ENCODE data around the gene PHF23.

The PHF23 gene

GRCh38 chr17:7240375-7240774 is 1.1 kb upstream of the PHF23 start:
- Histone ChIP-seq H3K4me2 (ENCODE audit: low read length) (peak overlapping the region; percentile 67), H3K4me3 (ENCODE audit: low read depth, low read length) (peak overlapping the region; percentile 49), H2AFZ (no peak overlapping the region), H3K27ac (no peak overlapping the region), H3K4me1 (peaks cover 17% of the 10 kb centered on the region), H3K9me3 (ENCODE audit: control insufficient read depth, low read length) (no peaks in the 10 kb centered on the region), H3K36me3 (ENCODE audit: control insufficient read depth, insufficient read depth, low read length) (no peaks in the 10 kb centered on the region), H3K27me3 (ENCODE audit: control insufficient read depth, insufficient read depth, low read length) (no peaks in the 10 kb centered on the region), H3K9ac (no peak overlapping the region), H3K79me2 (peaks cover 3% of the 10 kb centered on the region)
- TF ChIP-seq CTCF (IDR thresholded peaks at IDR 0.05): no peak

GRCh38 chr17:7238420-7239090 is 702 bp downstream of the PHF23 start:
- peak overlapping the region; percentile 93 for H3K4me3 ChIP-seq (ENCODE audit: low read depth, low read length)
- TF ChIP-seq CTCF (IDR thresholded peaks at IDR 0.05): no peak
- H3K9ac ChIP-seq: peak overlapping the region; percentile 70
- H3K27me3 ChIP-seq (ENCODE audit: control insufficient read depth, insufficient read depth, low read length): no peaks in the 10 kb centered on the region
- peak overlapping the region; percentile 63 for H2AFZ ChIP-seq
- H3K79me2 ChIP-seq: peaks cover 8% of the 10 kb centered on the region
- peak overlapping the region; percentile 73 for H3K4me2 ChIP-seq (ENCODE audit: low read length)
- no peaks in the 10 kb centered on the region for H3K36me3 ChIP-seq (ENCODE audit: control insufficient read depth, insufficient read depth, low read length)
- H3K9me3 ChIP-seq (ENCODE audit: control insufficient read depth, low read length): no peaks in the 10 kb centered on the region
- H3K27ac ChIP-seq: peak overlapping the region; percentile 83
- peaks cover 17% of the 10 kb centered on the region for H3K4me1 ChIP-seq

GRCh38 chr17:7237761-7238419 is 1.4 kb downstream of the PHF23 start:
- TF ChIP-seq CTCF (IDR thresholded peaks at IDR 0.05): no peak
- Histone ChIP-seq H3K36me3 (ENCODE audit: control insufficient read depth, insufficient read depth, low read length) (no peaks in the 10 kb centered on the region), H3K9me3 (ENCODE audit: control insufficient read depth, low read length) (no peaks in the 10 kb centered on the region), H3K27me3 (ENCODE audit: control insufficient read depth, insufficient read depth, low read length) (no peaks in the 10 kb centered on the region), H3K9ac (peak overlapping the region; percentile 78), H3K4me1 (peaks cover 18% of the 10 kb centered on the region), H3K4me3 (ENCODE audit: low read depth, low read length) (peak overlapping the region; percentile 93), H3K27ac (peak overlapping the region; percentile 77), H3K4me2 (ENCODE audit: low read length) (peak overlapping the region; percentile 67), H3K79me2 (peaks cover 14% of the 10 kb centered on the region), H2AFZ (peak overlapping the region; percentile 68)

GRCh38 chr17:7237266-7237760 is 1.9 kb downstream of the PHF23 start:
- no peaks in the 10 kb centered on the region for H3K27me3 ChIP-seq (ENCODE audit: control insufficient read depth, insufficient read depth, low read length)
- no peak overlapping the region for H3K9ac ChIP-seq
- H3K36me3 ChIP-seq (ENCODE audit: control insufficient read depth, insufficient read depth, low read length): no peaks in the 10 kb centered on the region
- H2AFZ ChIP-seq: no peak overlapping the region
- H3K4me2 ChIP-seq (ENCODE audit: low read length): peak overlapping the region; percentile 67
- peaks cover 22% of the 10 kb centered on the region for H3K4me1 ChIP-seq
- H3K27ac ChIP-seq: peak overlapping the region; percentile 77
- TF ChIP-seq CTCF (IDR thresholded peaks at IDR 0.05): no peak
- peak overlapping the region; percentile 68 for H3K4me3 ChIP-seq (ENCODE audit: low read depth, low read length)
- H3K79me2 ChIP-seq: peaks cover 19% of the 10 kb centered on the region
- H3K9me3 ChIP-seq (ENCODE audit: control insufficient read depth, low read length): no peaks in the 10 kb centered on the region

All from parathyroid adenoma (tissue), 2 donors.